GM18868 (cell line): ENCODE data around the gene C16orf92.
"Not testable (repeated sequence)": the region's sequence is repeated elsewhere in the genome, so short reads cannot be mapped to it uniquely, and the experiment has no call there.

Experiments used
- ATAC-seq: cut with Tn5 transposase; IDR thresholded peaks from one replicate; pipeline ENCODE4 v1.9.1; 2021; ENCODE audit warnings: mild to moderate bottlenecking, moderate library complexity; ENCODE audit not compliant: unreplicated experiment

C16orf92 gene

DNA sequence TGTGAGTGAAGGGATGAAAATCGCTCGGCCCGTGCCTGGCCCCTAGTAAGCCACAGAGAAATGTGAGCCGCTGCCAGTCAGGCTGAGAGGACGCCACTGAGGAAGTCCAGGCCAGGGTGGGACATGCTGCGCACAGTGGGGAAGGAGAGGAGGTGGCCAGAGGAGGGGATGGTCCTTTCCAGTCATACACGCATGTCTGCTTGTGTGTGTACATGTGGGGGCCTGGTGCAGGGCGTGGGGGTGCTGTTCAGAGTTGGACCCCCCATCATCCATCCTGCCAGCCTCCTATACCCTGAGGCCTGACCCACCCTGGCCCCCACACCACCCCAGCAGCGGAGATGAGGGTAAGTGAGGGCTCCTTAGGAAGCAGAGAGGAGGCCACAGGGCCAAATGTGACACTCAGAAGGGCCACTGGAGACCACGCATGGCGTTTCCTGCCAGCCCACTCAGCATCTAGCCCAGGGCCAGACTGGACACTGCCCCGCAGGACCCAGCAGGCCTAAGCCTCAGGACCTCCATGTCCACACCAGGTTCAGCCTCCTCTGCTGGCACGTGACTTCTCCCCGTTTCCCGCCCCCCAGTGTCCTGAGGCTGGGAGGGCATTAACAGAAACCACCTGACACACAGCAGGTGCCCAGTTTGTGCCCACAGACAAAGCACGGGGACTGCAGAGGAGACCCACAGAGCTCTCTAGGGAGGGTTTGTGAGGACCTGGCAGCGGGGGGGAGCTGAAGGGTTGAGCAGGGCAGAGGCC lies 19.2 kb upstream of the C16orf92 start:
- ATAC-seq, result no peak

DNA sequence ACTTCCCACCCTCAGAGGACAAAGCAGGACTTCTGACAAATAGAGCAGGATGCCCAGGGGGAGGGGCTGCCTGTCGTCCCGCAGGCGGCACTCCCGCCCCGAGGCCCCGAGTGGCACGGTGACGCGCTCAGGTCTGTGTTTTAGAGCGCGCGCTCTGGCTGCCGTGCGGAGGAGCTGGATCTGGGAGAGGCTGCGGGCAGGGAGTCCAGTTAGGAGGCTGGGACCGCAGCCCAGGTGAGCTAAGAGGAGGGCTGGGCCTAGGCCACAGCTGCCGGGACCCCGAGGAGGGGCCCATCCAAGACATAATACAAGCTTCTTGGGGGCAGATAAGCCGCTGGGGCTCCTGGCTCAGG lies 18.6 kb upstream of the C16orf92 start:
- no peak for ATAC-seq

DNA sequence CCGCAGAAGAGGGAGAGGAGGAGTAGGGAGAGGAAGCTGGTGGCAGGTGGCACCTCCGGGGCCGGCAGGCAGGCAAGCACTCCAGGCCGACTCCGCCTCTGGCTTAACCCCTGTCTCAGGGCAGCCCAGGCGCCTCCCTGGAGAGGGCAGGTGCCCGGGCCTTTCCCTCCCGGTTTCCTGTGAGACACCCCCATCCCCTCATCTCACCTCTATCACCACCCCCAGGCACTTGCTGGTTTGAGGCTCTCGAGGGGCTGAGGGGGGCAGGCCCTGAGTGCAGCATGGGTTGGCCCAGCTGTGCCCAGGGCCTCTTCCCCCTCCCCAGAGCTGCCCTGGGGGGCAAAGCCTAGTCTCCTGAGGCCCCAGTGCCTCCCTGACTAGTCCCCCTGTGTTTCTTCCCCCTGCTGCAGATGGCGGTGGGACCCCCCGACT lies 18.2 kb upstream of the C16orf92 start:
- no peak for ATAC-seq

DNA sequence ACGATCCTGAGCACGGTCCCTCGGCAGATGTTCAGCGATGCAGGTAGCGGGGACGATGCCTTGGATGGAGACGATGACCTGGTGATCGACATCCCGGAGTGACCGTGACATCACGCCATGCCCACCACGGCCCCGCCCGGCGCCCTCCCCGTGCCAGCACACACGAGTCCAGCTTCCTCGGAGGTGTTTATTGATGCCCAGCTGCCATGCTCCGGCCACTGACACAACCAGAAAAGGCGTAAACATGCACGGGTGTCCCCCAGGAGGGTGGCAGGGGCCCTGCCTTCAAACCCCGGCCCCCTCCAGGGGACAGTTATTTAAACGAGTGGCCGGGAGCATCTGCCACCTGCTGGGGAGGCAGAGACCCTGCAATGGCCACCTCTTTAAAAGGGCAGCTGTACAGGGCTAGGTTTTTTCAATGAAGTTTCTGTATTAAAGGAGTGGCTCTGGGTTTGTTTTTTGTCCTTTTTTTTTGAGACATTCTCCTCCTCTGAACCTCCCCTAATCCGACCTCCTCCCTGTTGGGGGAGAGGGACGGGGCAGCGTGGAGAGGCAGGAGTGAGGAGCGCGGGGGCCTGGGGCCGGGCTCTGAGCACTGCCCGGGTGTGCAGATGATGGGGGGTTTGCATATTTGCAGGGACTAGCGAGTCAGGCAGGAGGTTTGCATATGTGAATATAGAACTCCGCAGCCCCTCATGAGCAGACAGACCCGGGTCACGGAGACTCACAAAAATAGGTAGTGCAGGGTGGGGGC lies 17.5 kb upstream of the C16orf92 start:
- ATAC-seq, result no peak

DNA sequence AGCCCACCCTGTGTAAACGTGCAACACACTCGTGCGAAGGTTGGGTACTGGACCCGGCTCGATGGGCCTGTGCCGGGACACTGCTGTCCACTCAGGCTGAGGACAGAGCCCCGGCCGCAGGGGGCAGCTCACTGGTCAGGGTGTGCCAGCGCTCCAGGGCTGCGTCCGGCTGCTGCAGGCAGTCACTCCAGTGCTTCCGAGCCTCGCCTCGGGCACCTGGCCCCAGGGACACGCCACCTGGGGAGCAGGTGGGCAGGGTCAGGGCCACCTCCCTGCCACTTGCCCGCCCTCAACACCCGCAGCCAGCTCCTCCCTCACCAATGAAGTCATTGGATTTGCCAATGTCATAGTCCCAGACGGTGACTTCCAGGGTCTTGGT lies 16.9 kb upstream of the C16orf92 start:
- no peak for ATAC-seq

DNA sequence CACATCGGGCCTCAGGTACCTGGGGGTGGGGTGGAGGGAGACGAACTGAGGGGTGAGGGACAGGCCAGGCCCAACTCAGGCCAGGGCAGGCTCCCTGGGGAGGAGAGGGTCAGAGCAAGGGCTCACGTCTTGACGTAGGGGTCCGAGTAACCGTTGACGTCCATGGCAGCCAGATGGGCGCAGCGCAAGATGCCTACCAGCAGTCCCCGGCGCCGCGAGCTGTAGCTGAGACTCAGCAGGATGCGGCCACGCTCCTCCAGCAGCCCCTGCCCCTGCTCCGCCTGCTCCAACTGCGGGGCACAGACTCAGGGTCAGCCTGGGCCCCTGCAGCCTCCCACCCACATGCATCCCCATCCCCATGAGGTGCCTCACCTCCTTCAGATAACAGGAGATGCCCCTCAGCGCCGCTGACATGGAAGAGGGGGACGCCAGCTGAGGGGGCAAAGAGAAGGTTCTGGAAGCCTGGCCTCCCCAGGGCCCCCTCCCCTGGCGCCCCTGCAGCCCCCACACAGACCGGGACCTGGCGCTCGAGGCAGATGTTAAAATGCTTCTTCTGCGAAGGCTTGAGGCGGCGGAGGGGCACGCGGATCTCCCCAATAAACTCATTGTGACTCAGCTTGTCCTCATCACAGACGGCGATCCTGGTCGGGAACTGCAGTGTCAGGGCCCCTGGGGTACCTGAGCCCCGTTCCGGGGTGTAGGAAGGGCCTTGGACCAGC lies 16.2 kb upstream of the C16orf92 start:
- no peak for ATAC-seq

DNA sequence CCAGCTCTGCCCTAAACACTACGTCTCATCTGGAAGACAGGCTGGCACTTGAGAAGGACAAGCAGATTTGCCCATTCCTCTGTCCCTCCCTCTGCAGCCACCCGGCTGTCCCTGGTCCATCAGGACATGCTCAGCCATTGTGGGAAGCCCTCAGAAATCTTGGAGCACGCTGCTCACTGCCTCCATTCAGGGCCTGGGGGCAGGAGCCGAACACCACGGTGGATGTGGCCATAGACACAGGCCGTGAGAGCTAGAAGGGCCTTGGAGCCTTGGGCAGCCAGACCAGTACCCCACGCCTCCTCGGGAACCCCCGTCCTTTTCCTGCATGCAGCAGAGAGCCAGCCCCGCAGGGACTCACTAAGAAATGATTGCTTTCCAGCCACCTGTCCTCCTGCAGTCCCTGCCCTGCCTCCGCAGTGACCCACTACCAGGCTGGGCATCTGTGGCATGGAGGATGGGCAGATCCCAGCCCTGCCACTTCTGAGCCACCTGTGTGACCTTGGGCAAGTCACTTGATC lies 15.6 kb upstream of the C16orf92 start:
- no peak for ATAC-seq

DNA sequence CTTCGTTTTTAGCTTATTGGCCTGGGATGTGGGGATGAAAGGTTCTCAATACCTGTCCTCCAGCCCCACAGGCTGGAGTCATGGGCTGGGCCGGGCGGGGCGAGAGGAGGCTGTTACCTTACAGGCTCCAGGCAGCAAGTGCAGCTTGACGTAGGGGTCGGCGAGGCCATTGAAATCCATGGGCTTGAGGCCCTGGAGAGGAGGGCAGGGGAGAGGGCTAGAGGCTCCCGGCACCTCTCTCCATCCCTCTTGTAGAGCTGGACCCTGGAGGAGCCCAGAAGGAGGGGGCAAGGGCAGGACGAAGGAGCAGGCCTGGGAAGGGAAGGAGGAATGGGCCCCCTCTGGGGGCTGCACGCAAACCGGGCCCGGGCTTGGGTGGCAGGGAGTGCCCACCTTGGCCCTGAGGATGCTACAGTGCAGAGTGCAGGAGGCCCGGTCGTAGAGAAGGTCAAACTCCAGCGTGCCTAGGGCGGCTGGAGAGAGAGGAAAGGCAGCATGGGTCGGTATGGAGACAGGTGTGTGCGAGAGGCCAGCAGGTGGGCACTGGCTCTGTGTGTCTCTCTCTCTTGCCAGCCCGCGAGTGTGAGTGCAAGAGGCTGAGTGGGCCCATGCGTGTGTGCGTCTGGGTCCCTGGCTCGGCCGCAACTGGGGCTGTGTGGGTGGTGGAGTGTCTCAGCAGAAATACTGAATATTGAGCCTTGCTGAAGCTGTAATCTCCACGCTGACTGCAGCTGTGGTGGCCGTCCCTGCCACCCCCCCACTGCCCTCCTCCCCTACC lies 13.7 kb upstream of the C16orf92 start:
- no peak for ATAC-seq

DNA sequence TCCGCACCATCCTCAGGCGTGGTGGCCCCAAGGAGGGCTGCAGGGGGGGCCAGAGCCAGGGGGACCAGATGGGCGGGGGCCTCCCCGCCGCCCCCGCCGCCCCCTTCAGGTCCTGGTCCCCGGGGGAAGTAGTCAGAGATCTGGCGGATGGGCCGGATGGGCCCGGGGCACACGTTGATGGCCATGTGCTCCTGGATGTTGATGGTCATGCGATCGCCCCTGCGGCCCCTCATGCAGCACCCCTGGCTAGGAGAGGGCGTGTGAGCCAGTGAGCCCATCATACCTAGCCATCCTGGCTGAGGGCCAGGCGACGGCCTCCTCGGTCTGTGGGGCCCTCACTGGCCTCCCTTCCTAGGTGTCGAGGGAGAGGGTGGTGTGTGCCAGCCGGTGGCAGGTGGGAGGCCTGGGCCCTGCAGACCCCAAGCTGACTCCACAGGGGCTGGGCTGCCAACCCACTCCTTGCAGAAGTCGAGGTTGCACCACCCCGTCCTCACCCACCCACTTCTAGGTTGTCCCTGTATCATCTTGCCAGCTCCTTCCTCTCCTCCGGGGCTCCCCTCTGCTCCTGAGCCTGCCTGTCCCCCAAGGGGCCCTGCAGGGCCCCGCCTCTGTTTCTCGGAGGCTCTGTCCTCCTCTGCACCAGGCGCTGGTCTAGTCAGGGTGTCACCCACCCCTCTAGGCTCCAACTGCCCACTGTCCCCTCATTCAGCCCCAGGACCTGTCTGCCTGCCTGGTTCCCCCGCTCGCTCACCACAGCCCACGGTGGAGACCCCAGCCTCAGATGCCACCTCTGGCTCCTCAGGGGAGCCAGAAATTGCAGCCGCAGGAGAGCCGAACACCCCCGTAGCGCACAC lies 12.8 kb upstream of the C16orf92 start:
- no peak for ATAC-seq

DNA sequence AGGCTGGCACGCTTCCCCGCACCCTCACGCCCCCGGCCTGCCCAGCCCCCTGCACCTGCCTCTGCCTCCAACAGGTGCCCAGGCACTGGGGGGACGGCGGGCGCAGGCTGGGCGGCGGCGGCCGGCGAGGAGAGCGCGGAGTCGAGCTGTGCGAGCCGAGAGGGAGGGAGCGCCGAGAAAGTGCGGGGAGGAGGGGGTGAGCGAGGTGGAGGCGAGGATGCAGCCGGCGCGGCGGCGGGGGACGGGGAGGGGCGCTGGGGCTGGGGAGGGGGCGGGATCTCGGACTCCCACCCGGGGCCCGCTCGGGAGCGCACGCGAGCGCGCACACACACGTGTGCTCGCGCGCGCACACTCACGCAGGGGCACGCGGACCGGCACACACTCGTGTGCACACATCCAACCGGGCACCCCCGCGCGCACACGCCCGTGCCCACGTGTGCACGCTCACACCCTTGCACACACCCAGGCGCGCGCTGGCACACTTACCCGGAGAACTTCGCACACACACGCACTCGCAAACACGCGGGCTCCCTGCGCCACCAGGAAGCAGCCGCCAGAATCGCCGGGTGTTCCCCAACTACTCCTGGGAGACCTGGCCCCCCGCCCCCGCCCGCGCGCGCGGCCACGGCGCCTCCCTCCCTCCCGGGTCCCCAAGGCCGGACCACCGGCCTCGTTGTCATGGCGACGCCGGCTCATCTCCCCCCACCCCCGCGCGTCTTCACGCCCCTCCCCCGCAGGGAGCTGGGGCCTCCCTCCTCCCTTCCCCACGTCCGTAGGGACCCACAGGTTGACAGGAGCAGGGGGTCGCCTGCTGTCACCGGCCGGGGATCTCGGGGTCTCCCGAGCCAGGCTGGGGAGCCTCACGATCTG lies 11.9 kb upstream of the C16orf92 start, which contains the start of gene DOC2A:
TSS of gene DOC2A (minus strand) at position 184 of the 870 bp plus-strand sequence. CDS start 805 bp downstream, outside the sequence.
- no peak for ATAC-seq

DNA sequence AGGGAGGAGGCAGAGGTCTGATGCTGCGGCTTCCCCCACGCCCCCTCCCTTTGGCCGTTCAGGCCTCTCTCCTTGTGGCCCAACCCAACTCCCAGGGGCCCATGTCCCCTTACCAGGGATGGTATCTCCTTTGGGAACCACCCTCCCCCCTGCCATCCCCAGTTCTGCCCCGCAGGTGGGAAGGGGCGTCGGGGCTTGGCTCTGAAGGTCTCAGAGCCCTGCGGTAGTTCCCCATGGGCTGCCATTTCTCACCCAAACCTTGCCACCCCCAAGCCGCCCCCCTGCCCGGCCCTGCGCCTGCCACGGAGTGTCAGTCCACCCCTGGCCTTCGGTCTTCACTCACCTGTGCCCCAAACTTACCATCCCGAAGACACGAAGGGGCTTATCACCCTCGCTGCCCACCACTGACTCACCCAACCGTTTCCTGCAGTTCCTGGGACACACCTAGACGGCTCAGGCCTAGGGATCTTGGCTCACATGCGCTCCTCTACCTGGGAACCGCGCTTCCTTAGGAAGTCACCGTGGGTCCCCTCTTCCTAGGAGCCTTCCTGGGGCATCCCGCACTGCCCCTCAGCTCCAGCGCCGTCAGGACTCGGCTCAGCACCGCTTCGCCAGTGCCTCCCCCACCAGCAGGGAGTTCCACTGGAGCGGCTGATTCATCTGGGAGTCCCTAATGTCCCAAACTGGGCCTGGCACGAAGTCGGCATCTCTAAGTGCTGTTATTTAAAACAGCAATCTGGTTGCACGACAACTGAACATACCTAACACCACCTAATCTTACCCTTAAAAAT lies 11.1 kb upstream of the C16orf92 start:
- ATAC-seq, result no peak

DNA sequence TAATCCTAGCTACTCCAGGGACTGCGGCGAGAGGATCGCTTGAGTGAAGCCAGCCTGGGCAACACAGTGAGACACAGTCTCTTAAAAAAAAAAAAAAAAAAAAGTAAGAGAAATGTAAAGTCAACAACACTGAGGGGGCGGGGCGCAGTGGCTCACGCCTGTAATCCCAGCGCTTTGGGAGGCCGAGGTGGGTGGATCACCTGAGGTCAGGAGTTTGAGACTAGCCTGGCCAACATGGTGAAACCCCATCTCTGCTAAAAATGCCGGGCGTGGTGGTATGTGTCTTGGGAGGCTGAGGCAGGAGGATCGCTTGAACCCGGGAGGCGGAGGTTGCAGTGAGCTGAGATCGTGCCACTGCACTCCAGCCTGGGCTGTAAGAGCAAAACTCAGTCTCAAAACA lies 10.4 kb upstream of the C16orf92 start:
- not testable (repeated sequence) for ATAC-seq

DNA sequence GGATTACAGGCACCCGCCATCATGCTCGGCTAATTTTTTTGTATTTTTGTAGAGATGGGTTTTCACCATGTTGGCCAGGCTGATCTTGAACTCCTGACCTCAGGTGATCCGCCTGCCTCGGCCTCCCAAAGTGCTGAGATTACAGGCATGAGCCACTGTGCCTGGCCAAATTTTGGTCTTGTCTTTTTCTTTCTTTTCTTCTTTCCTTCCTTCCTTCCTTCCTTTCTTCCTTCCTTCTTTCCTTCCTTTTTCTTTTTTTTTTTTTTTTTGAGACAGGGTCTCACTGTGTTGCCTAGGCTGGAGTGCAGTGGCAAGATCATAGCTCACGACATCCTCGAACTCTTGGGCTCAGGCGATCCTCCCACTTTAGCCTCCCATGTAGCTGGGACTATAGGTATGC lies 7.5 kb upstream of the C16orf92 start:
- not testable (repeated sequence) for ATAC-seq

DNA sequence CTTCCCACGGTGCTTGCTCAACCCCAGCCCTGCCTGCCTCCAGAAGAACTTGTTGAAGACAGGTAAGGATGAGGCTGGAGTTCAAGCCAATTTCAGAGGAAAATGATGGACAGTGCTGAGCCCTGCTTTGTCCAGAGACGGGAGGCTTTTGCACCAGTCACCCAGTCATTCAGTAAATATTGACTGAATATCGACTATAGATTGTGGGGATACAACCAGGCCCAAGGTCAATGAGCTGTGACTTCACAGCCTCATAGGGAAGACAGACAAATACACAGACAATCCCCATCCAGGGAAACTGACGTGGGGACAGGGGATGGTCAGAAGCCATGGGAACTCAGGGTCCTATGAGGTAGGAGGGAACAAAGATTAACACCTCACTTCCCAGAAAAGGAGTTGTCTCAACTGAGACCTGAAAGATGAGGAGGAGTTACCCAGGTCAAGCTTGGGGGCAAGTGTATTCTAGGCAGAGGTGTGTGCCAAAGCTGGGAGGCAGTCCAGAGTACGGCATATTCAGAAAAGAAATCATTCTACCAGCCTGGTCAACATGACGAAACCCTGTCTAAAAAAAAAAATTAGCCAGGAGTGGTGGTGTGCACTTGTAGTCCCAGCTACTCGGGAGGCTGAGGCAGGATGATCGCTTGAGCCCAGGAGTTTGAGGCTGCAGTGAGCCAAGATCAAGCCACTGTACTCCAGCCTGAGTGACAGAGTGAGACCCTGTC lies 6.3 kb upstream of the C16orf92 start:
- ATAC-seq, result no peak

DNA sequence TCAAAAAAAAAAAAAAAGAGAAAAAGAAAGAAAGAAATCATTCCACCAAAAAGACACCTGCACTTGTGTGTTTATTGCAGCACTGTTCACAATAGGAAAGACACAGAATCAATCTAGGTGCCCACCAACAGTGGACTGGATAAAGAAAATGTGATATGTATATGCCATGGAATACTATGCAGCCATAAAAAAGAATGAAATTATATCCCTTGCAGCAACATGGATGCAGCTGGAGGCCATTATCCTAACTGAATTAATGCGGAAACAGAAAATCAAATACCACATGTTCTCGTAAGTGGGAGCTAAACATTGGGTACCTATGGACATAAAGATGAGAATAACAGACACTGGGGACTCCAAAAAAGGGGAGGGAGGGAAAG lies 5.7 kb upstream of the C16orf92 start:
- no peak for ATAC-seq

DNA sequence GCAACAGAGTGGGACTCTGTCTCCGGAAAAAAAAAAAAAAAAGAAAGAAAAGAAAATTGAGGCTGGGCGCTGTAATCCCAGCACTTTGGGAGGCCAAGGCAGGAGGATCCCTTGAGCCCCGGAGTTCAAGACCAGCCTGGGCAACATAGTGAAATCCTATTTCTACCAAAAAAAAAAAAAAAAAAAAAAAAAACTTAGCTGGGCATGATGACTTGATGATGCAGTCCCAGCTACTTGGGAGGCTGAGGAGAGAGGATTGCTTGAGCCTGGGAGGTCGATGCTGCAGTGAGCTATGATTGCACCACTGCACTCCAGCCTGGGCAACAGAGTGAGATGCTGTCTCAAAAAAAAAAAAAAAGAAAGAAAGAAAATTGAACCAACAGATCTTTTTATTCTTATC lies 5.1 kb upstream of the C16orf92 start:
- not testable (repeated sequence) for ATAC-seq

DNA sequence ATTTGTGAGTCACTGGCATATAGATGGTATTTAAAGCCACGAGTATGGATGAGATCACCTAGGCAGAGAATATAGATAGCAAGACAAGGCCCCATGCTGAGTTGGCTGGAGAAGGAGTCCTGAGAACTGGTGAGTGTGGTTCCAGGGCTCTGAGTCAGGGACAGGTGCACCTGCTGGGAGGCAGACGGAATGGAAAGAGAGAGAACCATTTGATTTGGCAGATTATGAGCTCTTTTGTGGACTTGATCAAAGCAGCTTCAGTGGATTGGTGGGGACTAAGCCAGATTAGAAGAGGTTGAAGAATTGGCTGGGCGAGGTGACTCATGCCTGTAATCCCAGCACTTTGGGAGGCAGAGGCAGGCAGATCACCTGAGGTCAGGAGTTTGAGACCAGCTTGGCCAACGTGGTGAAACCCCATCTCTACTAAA lies 4.3 kb upstream of the C16orf92 start:
- ATAC-seq, result no peak
